ENCODE measurements around the gene ICAM5.

- TF ChIP-seq POLR2AphosphoS5 (IDR thresholded peaks at IDR 0.05; ENCODE audit: low read depth, low read length) (no peak), POLR2A (IDR thresholded peaks at IDR 0.05; ENCODE audit: low read depth, low read length) (no peak), TAF1 (IDR thresholded peaks at IDR 0.05; ENCODE audit: low read depth, low read length) (no peak), SPI1 (IDR thresholded peaks at IDR 0.05; ENCODE audit: low read depth, low read length) (no peak), PAX5 (IDR thresholded peaks at IDR 0.05; ENCODE audit: insufficient read depth, low read length, severe bottlenecking) (no peak), POU2F2 (IDR thresholded peaks at IDR 0.05; ENCODE audit: low read depth, low read length) (no peak)
These were observed 36.0 kb downstream of the ICAM5 start for GRCh38 chr19:10325732-10326131.
